Stimulated activated CD8-positive, alpha-beta memory T cell treated with anti-CD3 and anti-CD28 coated beads, Interleukin-15, amount 100 ng/mL, for 24 hours (primary cell): Measurements from ENCODE around the gene ARMC6.

Experiments used
- DNase-seq: peaks from one replicate; pipeline ENCODE4 v3.0.0-alpha.2; 2020; ENCODE audit warnings: low read depth

Gene ARMC6

DNA sequence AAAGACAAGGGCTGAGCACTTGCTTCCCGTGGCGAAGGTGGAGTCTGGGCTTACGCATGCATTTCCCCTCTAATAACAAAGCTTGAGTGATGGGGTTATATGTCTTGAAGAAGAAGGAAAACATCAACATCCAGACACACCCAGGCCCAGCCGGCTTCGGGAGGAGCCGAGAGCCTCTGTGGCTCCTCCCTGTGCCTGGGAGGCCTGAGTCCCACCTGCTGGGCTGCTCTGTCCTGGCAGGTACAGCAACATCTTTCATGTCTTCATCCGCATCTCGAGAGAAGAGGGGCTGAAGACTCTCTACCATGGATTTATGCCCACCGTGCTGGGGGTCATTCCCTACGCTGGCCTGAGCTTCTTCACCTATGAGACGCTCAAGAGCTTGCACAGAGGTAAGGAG lies 74.3 kb downstream of the ARMC6 start:
- DNase-seq: no peak
